Choroid plexus epithelial cell (primary cell): ENCODE results near the gene FAM163B.

Source experiments
- DNase-seq: peaks from one replicate; pipeline ENCODE4 v3.0.0-alpha.2; 2010; ENCODE audit warnings: low read depth
- H3K4me3 ChIP-seq: 2 replicates; pipeline ENCODE4 v1.5.1; 2011; ENCODE audit warnings: low read depth, mild to moderate bottlenecking, control low read depth, low read length, moderate library complexity
- CTCF ChIP-seq: conservative IDR thresholded peaks from 2 replicates; pipeline ENCODE4 v1.5.1; 2011; ENCODE audit warnings: low read depth, mild to moderate bottlenecking, control low read depth, inconsistent platforms, low read length, moderate library complexity

Gene FAM163B

GRCh38 chr9:133616643-133617405 lies 7.6 kb upstream of the FAM163B start:
- DNase-seq = no peak
- no peak overlapping the region for H3K4me3 ChIP-seq
- TF ChIP-seq CTCF = no peak

GRCh38 chr9:133615606-133616188 lies 6.5 kb upstream of the FAM163B start:
- DNase-seq = no peak
- no peak overlapping the region for H3K4me3 ChIP-seq
- no peak for TF ChIP-seq CTCF

- no peak overlapping the region for H3K4me3 ChIP-seq
- no peak for DNase-seq
- TF ChIP-seq CTCF = no peak
These were observed 6.0 kb upstream of the FAM163B start for GRCh38 chr9:133615186-133615585.

GRCh38 chr9:133614678-133615077 lies 5.5 kb upstream of the FAM163B start:
- no peak for TF ChIP-seq CTCF
- DNase-seq = no peak
- H3K4me3 ChIP-seq = no peak overlapping the region

GRCh38 chr9:133614056-133614455 lies 4.9 kb upstream of the FAM163B start:
- no peak for DNase-seq
- no peak for TF ChIP-seq CTCF
- H3K4me3 ChIP-seq = no peak overlapping the region

GRCh38 chr9:133613432-133613831 lies 4.2 kb upstream of the FAM163B start:
- no peak for TF ChIP-seq CTCF
- no peak for DNase-seq
- no peak overlapping the region for H3K4me3 ChIP-seq

GRCh38 chr9:133612816-133613215 lies 3.6 kb upstream of the FAM163B start:
- no peak overlapping the region for H3K4me3 ChIP-seq
- TF ChIP-seq CTCF = no peak
- no peak for DNase-seq
